ENCODE measurements around the gene RACK1. TPM values are rescaled to one million over a fixed set of nuclear protein-coding genes. Genes with fewer than 3 reads are reported as not detected.

RACK1 gene
- total RNA-seq, 1 experiment from 2014 or later = 2,552 TPM

GRCh38 chr5:181260720-181261319 lies 17.1 kb upstream of the RACK1 start, which contains the start of gene TRIM52:
TRIM52 (minus strand) TSS chr5:181261143; CDS start chr5:181260813, 330 bp downstream.
- peak within 1 kb of the TSS; percentile 73 for H3K18ac ChIP-seq (ENCODE audit: insufficient read length, low read depth, low read length)
- no peak within 1 kb of the TSS for H2BK20ac ChIP-seq (ENCODE audit: low read depth, low read length, poor library complexity, severe bottlenecking)
- H2BK15ac ChIP-seq (ENCODE audit: low read depth, low read length) = no peak within 1 kb of the TSS
- peaks cover 17% of the 10 kb centered on the region for H3K23me2 ChIP-seq (ENCODE audit: insufficient read length, low read depth, low read length, poor library complexity, severe bottlenecking)
- H3T11ph ChIP-seq (ENCODE audit: low read length) = no peak within 1 kb of the TSS
- WGBS (ENCODE audit: extremely low coverage, insufficient read length, low lambda C conversion rate) = no CpG with 5 or more reads among the region's 43 CpGs
- peak within 1 kb of the TSS; percentile 89 to 93 for H3K4me3 Mint-ChIP-seq
- H3K23ac ChIP-seq (ENCODE audit: insufficient read length, low read depth, low read length) = no peak within 1 kb of the TSS
- H3K14ac ChIP-seq (ENCODE audit: insufficient read depth, low read length) = peak within 1 kb of the TSS; percentile 64
- no peak within 1 kb of the TSS for H3K4ac ChIP-seq (ENCODE audit: low read depth, low read length)
- peak within 1 kb of the TSS; percentile 95 to 96 (median 96) for H3K27ac Mint-ChIP-seq
- H3K27ac ChIP-seq (ENCODE audit: insufficient read length, low read depth, low read length) = no peak within 1 kb of the TSS
- no peak; the same call in 2 of the 3 replicates for TF ChIP-seq CTCF (conservative IDR thresholded peaks at IDR 0.05)
- peaks cover 14 to 23% (median 23%) of the 10 kb centered on the region in 3 experiments; a peak in 6 of 7 replicates for H3K36me3 Mint-ChIP-seq (ENCODE audit: insufficient read depth in 1 of 3, low read depth in 3 of 3)
- no peak within 1 kb of the TSS for H2BK5ac ChIP-seq (ENCODE audit: insufficient read length, low read length)
- no peak within 1 kb of the TSS for H2AFZ ChIP-seq (ENCODE audit: low read length)
- H4K8ac ChIP-seq (replicated peaks; ENCODE audit: insufficient read length, low read depth, low read length) = no peak within 1 kb of the TSS
- DNase-seq = peak; percentile 96
- no peak within 1 kb of the TSS for H3K56ac ChIP-seq (ENCODE audit: insufficient read length, low read depth, low read length)
- peaks cover 24 to 29% of the 10 kb centered on the region in 2 experiments for H3K4me1 Mint-ChIP-seq
- no peaks in the 10 kb centered on the region for H3K27me3 Mint-ChIP-seq (ENCODE audit: low read depth)
- H3K79me1 ChIP-seq (ENCODE audit: insufficient read depth, low read depth, low read length, poor library complexity, severe bottlenecking) = peaks cover 4% of the 10 kb centered on the region
- H2BK120ac ChIP-seq (ENCODE audit: low read depth, low read length, poor library complexity, severe bottlenecking) = no peak within 1 kb of the TSS
- no peak within 1 kb of the TSS for H2AK5ac ChIP-seq (ENCODE audit: insufficient read length, low read length)
- H3K9me3 Mint-ChIP-seq = no peaks in the 10 kb centered on the region
- peak within 1 kb of the TSS; percentile 99 for H3K4me2 ChIP-seq (ENCODE audit: insufficient read depth, insufficient read length, low read length)
- no peak within 1 kb of the TSS for H2BK12ac ChIP-seq (ENCODE audit: insufficient read length, low read depth, low read length)
- H3K4me1 ChIP-seq (ENCODE audit: insufficient read depth, low read length) = peaks cover 2% of the 10 kb centered on the region; the same call in 1 of the 2 replicates
- peak within 1 kb of the TSS; percentile 66 for H3K9ac ChIP-seq (ENCODE audit: extremely low read depth, insufficient read length, low read length)
- no peaks in the 10 kb centered on the region for H3K9me3 ChIP-seq (ENCODE audit: control insufficient read depth, low read depth, low read length)
- H3K79me2 ChIP-seq (ENCODE audit: insufficient read depth, low read length) = peaks cover 2% of the 10 kb centered on the region; the same call in 1 of the 2 replicates
- H3K27me3 ChIP-seq (ENCODE audit: insufficient read depth, low read length) = no peaks in the 10 kb centered on the region
- H4K91ac ChIP-seq (ENCODE audit: insufficient read length, low read depth, low read length) = no peak within 1 kb of the TSS
- H4K5ac ChIP-seq (ENCODE audit: insufficient read length, low read depth, low read length) = no peak within 1 kb of the TSS
- no peaks in the 10 kb centered on the region for H4K20me1 ChIP-seq (ENCODE audit: control insufficient read depth, insufficient read depth, insufficient read length)

Measured in H9 (cell line).